Peyer's patch (tissue), 4 donors: ENCODE data around the gene NFS1.

Source experiments
- CTCF ChIP-seq, 6 experiments: fragments of 450-650 bp in 4 of 6; fragments of 200-600 bp in 2 of 6; sonication (generic) in 1 of 6; IDR thresholded peaks; one replicate each; pipeline ENCODE4 v1.5.1; 2017 to 2019; ENCODE audit warnings: antibody characterized with exemption in 6 of 6, mild to moderate bottlenecking in 3 of 6, moderate library complexity in 1 of 6
- POLR2A ChIP-seq, 2 donors: fragments of 450-650 bp; IDR thresholded peaks; one replicate each; pipeline ENCODE4 v1.5.1; 2017; ENCODE audit warnings: antibody characterized with exemption in 2 of 2, mild to moderate bottlenecking in 2 of 2, moderate library complexity in 2 of 2

GRCh38 chr20:35718972-35719635 lies 20.0 kb upstream of the NFS1 start:
- TF ChIP-seq CTCF (IDR thresholded peaks at IDR 0.05) (no peak), POLR2A (IDR thresholded peaks at IDR 0.05) (no peak)
